Activated CD8-positive, alpha-beta T cell treated with anti-CD3 and anti-CD28 coated beads for 36 hours (primary cell): ENCODE data around the gene SCFD2. TPM values are rescaled to one million over a fixed set of nuclear protein-coding genes. Genes with fewer than 3 reads are reported as not detected.

Experiments
- ATAC-seq: fragments of 200-7000 bp; cut with Tn5 transposase; one replicate; pipeline ENCODE4 v1.10.0; 2021; ENCODE audit warnings: mild to moderate bottlenecking, moderate library complexity
- CTCF ChIA-PET: fragments of 350-600 bp; sonication (Branson Sonifier 250); formaldehyde crosslinking; loops from one replicate; lab custom pipeline; 2021; ENCODE audit warnings: antibody characterized with exemption; lab: Charles Lee
- POLR2A ChIA-PET: fragments of 350-600 bp; sonication (Branson Sonifier 250); formaldehyde crosslinking; loops from one replicate; lab custom pipeline; 2021; ENCODE audit warnings: antibody characterized with exemption; lab: Charles Lee
- DNase-seq: peaks from one replicate; pipeline ENCODE4 v3.0.0-alpha.2; 2020
- H3K27ac Mint-ChIP-seq: one replicate; pipeline ENCODE4 v1.8.0; 2021; ENCODE audit warnings: mild to moderate bottlenecking, mixed read lengths
- H3K27me3 Mint-ChIP-seq: one replicate; pipeline ENCODE4 v1.8.0; 2021; ENCODE audit warnings: mixed read lengths
- H3K36me3 Mint-ChIP-seq: one replicate; pipeline ENCODE4 v1.8.0; 2021; ENCODE audit warnings: low read depth, mixed read lengths
- H3K4me1 Mint-ChIP-seq: one replicate; pipeline ENCODE4 v1.8.0; 2021; ENCODE audit warnings: low read depth, mixed read lengths
- H3K4me3 Mint-ChIP-seq: one replicate; pipeline ENCODE4 v1.8.0; 2021; ENCODE audit warnings: mild to moderate bottlenecking, moderate library complexity, mixed read lengths
- H3K9me3 Mint-ChIP-seq: one replicate; pipeline ENCODE4 v1.8.0; 2021; ENCODE audit warnings: mixed read lengths
- intact Hi-C: fragments of 100-400 bp; cut with micrococcal nuclease; formaldehyde crosslinking; loops from one replicate; pipeline ENCODE4 v1.10.0; 2022
- total RNA-seq, 2 experiments: library from RNA; stranded (reverse); gene quantifications; one replicate each; pipeline ENCODE4 v1.2.3, GENCODE V29; 2021
- TF ChIP-seq, protein P1 (sequence below): fragments of 200-600 bp; IDR thresholded peaks from one replicate; pipeline ENCODE4 v1.8.0; 2022; ENCODE audit warnings: antibody characterized with exemption, mild to moderate bottlenecking

Gene SCFD2
- total RNA-seq, 2 experiments from 2014 or later = 21.4 to 22.1 TPM

DNA sequence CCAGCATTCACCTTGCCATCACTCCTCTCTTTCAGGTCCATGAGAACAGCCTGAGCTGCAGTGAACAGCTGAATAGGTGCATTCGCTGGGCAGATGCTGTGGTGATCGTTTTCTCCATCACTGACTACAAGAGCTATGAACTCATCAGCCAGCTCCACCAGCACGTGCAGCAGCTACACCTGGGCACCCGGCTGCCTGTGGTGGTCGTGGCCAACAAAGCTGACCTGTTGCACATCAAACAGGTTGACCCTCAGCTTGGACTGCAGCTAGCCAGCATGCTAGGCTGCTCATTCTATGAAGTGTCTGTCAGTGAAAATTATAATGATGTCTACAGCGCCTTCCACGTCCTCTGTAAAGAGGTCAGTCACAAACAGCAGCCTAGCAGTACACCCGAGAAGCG, 500.6 kb downstream of the SCFD2 start:
- Mint-ChIP-seq H3K9me3 (no peaks in the 10 kb centered on the region), H3K4me3 (no peak overlapping the region), H3K4me1 (peaks cover 8% of the 10 kb centered on the region), H3K27me3 (peaks cover 23% of the 10 kb centered on the region), H3K27ac (no peak overlapping the region), H3K36me3 (no peaks in the 10 kb centered on the region)
- DNase-seq = no peak
- TF ChIP-seq, protein P1, sequence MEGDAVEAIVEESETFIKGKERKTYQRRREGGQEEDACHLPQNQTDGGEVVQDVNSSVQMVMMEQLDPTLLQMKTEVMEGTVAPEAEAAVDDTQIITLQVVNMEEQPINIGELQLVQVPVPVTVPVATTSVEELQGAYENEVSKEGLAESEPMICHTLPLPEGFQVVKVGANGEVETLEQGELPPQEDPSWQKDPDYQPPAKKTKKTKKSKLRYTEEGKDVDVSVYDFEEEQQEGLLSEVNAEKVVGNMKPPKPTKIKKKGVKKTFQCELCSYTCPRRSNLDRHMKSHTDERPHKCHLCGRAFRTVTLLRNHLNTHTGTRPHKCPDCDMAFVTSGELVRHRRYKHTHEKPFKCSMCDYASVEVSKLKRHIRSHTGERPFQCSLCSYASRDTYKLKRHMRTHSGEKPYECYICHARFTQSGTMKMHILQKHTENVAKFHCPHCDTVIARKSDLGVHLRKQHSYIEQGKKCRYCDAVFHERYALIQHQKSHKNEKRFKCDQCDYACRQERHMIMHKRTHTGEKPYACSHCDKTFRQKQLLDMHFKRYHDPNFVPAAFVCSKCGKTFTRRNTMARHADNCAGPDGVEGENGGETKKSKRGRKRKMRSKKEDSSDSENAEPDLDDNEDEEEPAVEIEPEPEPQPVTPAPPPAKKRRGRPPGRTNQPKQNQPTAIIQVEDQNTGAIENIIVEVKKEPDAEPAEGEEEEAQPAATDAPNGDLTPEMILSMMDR = no peak
- intact Hi-C loops = no loop called here
- ChIA-PET CTCF (interaction anchor here (1.4 kb wide), 1 partner anchor 119 kb away, joined by 3 read pairs; no protein-coding TSS in a partner anchor), POLR2A (no interaction called here)
- no peak for ATAC-seq

DNA sequence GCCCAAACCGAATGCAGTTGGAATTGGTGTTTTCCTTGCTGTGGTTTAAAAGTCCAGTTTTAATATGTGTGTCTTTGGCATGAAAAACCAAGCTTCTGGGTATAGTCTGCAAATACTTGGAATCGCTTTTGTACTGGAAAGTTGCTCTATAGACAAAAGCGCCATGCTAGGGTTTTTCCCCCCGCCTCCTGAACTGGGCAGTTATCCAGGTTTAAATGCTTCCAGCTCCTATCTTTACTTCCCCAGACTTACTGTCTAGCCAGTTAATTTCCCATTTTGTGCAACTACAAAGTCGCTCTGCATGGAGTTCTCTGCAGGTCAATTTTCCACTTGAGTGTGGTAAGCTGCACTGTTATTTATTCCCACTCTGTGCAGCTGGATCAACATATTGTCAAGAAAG, 501.1 kb downstream of the SCFD2 start:
- H3K27me3 Mint-ChIP-seq = peaks cover 28% of the 10 kb centered on the region
- DNase-seq (no peak), ATAC-seq (no peak)
- ChIA-PET POLR2A (no interaction called here), CTCF (interaction anchor here (1.4 kb wide), 1 partner anchor 120 kb away, joined by 3 read pairs; no protein-coding TSS in a partner anchor)
- H3K4me1 Mint-ChIP-seq = peaks cover 8% of the 10 kb centered on the region
- no peaks in the 10 kb centered on the region for H3K36me3 Mint-ChIP-seq
- no peaks in the 10 kb centered on the region for H3K9me3 Mint-ChIP-seq
- intact Hi-C loops = no loop called here
- H3K27ac Mint-ChIP-seq = no peak overlapping the region
- H3K4me3 Mint-ChIP-seq = no peak overlapping the region
- TF ChIP-seq, protein P1 = no peak

- POLR2A ChIA-PET = interaction anchor here (0.9 to 1.2 kb wide), 2 partner anchors 16 to 151 kb away, joined by 3 read pairs; no protein-coding TSS in a partner anchor
- Mint-ChIP-seq H3K27me3 (peaks cover 35% of the 10 kb centered on the region), H3K4me1 (peaks cover 8% of the 10 kb centered on the region), H3K9me3 (no peaks in the 10 kb centered on the region), H3K4me3 (no peak overlapping the region), H3K27ac (no peak overlapping the region), H3K36me3 (no peaks in the 10 kb centered on the region)
- ATAC-seq = no peak
- CTCF ChIA-PET = interaction anchor here (1.0 kb wide), 1 partner anchor 49 kb away, joined by 4 read pairs; no protein-coding TSS in a partner anchor
- no peak for DNase-seq
- intact Hi-C loops = no loop called here
- TF ChIP-seq, protein P1 = no peak
Measured at GRCh38 chr4:52863324-52863723, 502.5 kb downstream of the SCFD2 start.

- POLR2A ChIA-PET = interaction anchor here (0.9 to 1.3 kb wide), 3 partner anchors 15 to 151 kb away, joined by 3 read pairs; no protein-coding TSS in a partner anchor
- Mint-ChIP-seq H3K4me3 (peak overlapping the region; percentile 69), H3K4me1 (peaks cover 8% of the 10 kb centered on the region), H3K27me3 (peaks cover 35% of the 10 kb centered on the region), H3K27ac (no peak overlapping the region), H3K36me3 (no peaks in the 10 kb centered on the region), H3K9me3 (no peaks in the 10 kb centered on the region)
- no peak for ATAC-seq
- TF ChIP-seq, protein P1 = no peak
- DNase-seq = no peak
- CTCF ChIA-PET = interaction anchor here (1.0 kb wide), 1 partner anchor 49 kb away, joined by 4 read pairs; no protein-coding TSS in a partner anchor
- intact Hi-C loops = no loop called here
Measured at GRCh38 chr4:52862639-52863161, 503.2 kb downstream of the SCFD2 start.

DNA sequence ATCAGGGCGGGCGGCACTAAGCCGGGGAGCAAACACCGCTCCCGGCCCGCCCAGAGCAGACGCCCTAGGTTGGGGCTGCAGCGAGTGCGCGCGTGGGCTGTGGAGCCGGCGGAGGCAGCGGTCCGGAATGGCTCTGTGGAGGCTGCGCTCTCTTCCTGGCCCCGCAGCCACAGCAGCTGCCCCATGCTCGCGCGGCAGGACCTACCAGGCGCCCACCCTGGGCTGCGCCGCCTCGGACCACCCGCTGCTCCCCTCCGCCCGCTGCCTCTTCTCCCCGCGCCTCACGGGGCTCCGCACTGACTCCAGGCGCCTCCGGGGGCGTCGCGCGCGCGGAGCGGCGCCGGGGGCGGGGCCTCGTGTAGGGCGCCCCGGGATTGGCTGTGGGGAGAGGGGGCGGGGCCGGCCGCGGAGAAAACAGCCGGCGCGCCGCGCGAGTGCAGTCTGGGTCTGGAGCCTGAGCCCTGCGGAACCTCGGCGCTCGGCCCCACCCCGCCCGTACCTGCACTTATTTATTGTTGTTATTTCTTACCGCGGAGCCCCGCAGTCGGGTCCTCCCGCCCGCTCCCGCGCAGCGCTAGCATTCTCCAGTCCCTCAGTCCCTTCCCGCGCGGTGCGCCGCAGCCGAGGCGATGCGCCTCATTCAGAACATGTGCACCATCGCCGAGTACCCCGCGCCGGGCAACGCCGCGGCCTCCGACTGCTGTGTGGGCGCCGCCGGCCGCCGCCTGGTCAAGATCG, 503.8 kb downstream of the SCFD2 start, which contains the start of gene RASL11B:
Gene RASL11B, plus strand, starts transcription at position 439 of the 738 bp plus-strand sequence. Its CDS starts 191 bp downstream, at position 630.
- TF ChIP-seq, protein P1 = no peak
- H3K36me3 Mint-ChIP-seq = no peaks in the 10 kb centered on the region
- intact Hi-C loops = no loop called here
- H3K4me3 Mint-ChIP-seq = peak within 1 kb of the TSS; percentile 69
- H3K27ac Mint-ChIP-seq = no peak within 1 kb of the TSS
- no peaks in the 10 kb centered on the region for H3K9me3 Mint-ChIP-seq
- peak; percentile 100 for ATAC-seq
- DNase-seq = peak; percentile 84
- peaks cover 37% of the 10 kb centered on the region for H3K27me3 Mint-ChIP-seq
- ChIA-PET POLR2A (interaction anchor here (1.2 to 1.3 kb wide), 4 partner anchors 14 to 139 kb away, joined by 3 to 4 read pairs (median 3); no protein-coding TSS in a partner anchor), CTCF (interaction anchor here (1.0 to 1.3 kb wide), 2 partner anchors 135 to 1372 kb away, joined by 3 read pairs; no protein-coding TSS in a partner anchor)
- H3K4me1 Mint-ChIP-seq = peaks cover 8% of the 10 kb centered on the region
